CMK (cell line): ENCODE measurements around the gene FHIT.
"Not testable (repeated sequence)": the region's sequence is repeated elsewhere in the genome, so short reads cannot be mapped to it uniquely, and the experiment has no call there.

ENCODE experiments used
- DNase-seq: peaks from one replicate; pipeline ENCODE4 v3.0.0-alpha.2; 2010; ENCODE audit warnings: low read depth

The FHIT gene

GRCh38 chr3:61111825-61112224 lies 139.4 kb downstream of the FHIT start:
- DNase-seq: no peak

GRCh38 chr3:61110576-61110975 lies 140.7 kb downstream of the FHIT start:
- no peak for DNase-seq

- no peak for DNase-seq
Observed at GRCh38 chr3:61108247-61109019, 142.8 kb downstream of the FHIT start.

GRCh38 chr3:61094608-61095007 lies 156.6 kb downstream of the FHIT start:
- DNase-seq: no peak

GRCh38 chr3:61093364-61093763 lies 157.9 kb downstream of the FHIT start:
- DNase-seq: no peak

- no peak for DNase-seq
Observed at GRCh38 chr3:61092870-61093269, 158.4 kb downstream of the FHIT start.

GRCh38 chr3:61090389-61091169 lies 160.7 kb downstream of the FHIT start:
- DNase-seq: no peak

- DNase-seq: no peak
Observed at GRCh38 chr3:61087465-61087864, 163.8 kb downstream of the FHIT start.

- DNase-seq: no peak
Observed at GRCh38 chr3:61081554-61081953, 169.7 kb downstream of the FHIT start.

- no peak for DNase-seq
Observed at GRCh38 chr3:61080737-61081445, 170.4 kb downstream of the FHIT start.

- no peak for DNase-seq
Observed at GRCh38 chr3:61078048-61078752, 173.1 kb downstream of the FHIT start.

GRCh38 chr3:61077551-61077950 lies 173.7 kb downstream of the FHIT start:
- no peak for DNase-seq

- DNase-seq: no peak
Observed at GRCh38 chr3:61074783-61075182, 176.5 kb downstream of the FHIT start.

- no peak for DNase-seq
Observed at GRCh38 chr3:61073566-61074165, 177.6 kb downstream of the FHIT start.

GRCh38 chr3:61068084-61068483 lies 183.2 kb downstream of the FHIT start:
- DNase-seq: no peak

GRCh38 chr3:61066800-61067199 lies 184.5 kb downstream of the FHIT start:
- no peak for DNase-seq

GRCh38 chr3:61066222-61066621 lies 185.0 kb downstream of the FHIT start:
- not testable (repeated sequence) for DNase-seq

- no peak for DNase-seq
Observed at GRCh38 chr3:61065451-61066011, 185.7 kb downstream of the FHIT start.

- no peak for DNase-seq
Observed at GRCh38 chr3:61061092-61061723, 190.0 kb downstream of the FHIT start.

- DNase-seq: no peak
Observed at GRCh38 chr3:61060411-61060861, 190.8 kb downstream of the FHIT start.

GRCh38 chr3:61058836-61059235 lies 192.4 kb downstream of the FHIT start:
- DNase-seq: no peak
